ENCODE results near the gene ARHGAP23.

The ARHGAP23 gene

GRCh38 chr17:38428112-38428642 lies at the start of gene ARHGAP23:
Gene ARHGAP23, plus strand, starts transcription at chr17:38428464. Its CDS starts 22 bp downstream, at chr17:38428486.
- in situ Hi-C loops (cut with MboI; ENCODE audit: low sequenced_read_pairs): loop anchor here (10.0 kb wide), 1 partner anchor 237 kb away; no protein-coding TSS in a partner anchor

GRCh38 chr17:38379448-38379847 lies 48.8 kb upstream of the ARHGAP23 start:
- in situ Hi-C loops (cut with MboI; ENCODE audit: low sequenced_read_pairs): no loop called here

GRCh38 chr17:38395090-38395489 lies 33.2 kb upstream of the ARHGAP23 start:
- in situ Hi-C loops (cut with MboI; ENCODE audit: low sequenced_read_pairs): no loop called here

GRCh38 chr17:38397227-38397626 lies 31.0 kb upstream of the ARHGAP23 start:
- in situ Hi-C loops (cut with MboI; ENCODE audit: low sequenced_read_pairs): no loop called here

GRCh38 chr17:38400286-38400685 lies 28.0 kb upstream of the ARHGAP23 start:
- in situ Hi-C loops (cut with MboI; ENCODE audit: low sequenced_read_pairs): no loop called here

- in situ Hi-C loops (cut with MboI; ENCODE audit: low sequenced_read_pairs): no loop called here
Measured at GRCh38 chr17:38401459-38401858, 26.8 kb upstream of the ARHGAP23 start.

GRCh38 chr17:38402897-38403296 lies 25.4 kb upstream of the ARHGAP23 start:
- in situ Hi-C loops (cut with MboI; ENCODE audit: low sequenced_read_pairs): no loop called here

GRCh38 chr17:38403491-38403890 lies 24.8 kb upstream of the ARHGAP23 start:
- in situ Hi-C loops (cut with MboI; ENCODE audit: low sequenced_read_pairs): no loop called here

GRCh38 chr17:38404174-38404943 lies 23.9 kb upstream of the ARHGAP23 start:
- in situ Hi-C loops (cut with MboI; ENCODE audit: low sequenced_read_pairs): no loop called here

GRCh38 chr17:38405654-38406053 lies 22.6 kb upstream of the ARHGAP23 start:
- in situ Hi-C loops (cut with MboI; ENCODE audit: low sequenced_read_pairs): no loop called here

GRCh38 chr17:38410201-38410600 lies 18.1 kb upstream of the ARHGAP23 start:
- in situ Hi-C loops (cut with MboI; ENCODE audit: low sequenced_read_pairs): loop anchor here (5.0 kb wide), 1 partner anchor 63 kb away; no protein-coding TSS in a partner anchor

- in situ Hi-C loops (cut with MboI; ENCODE audit: low sequenced_read_pairs): no loop called here
Measured at GRCh38 chr17:38415250-38416194, 12.7 kb upstream of the ARHGAP23 start.

GRCh38 chr17:38416840-38417209 lies 11.4 kb upstream of the ARHGAP23 start:
- in situ Hi-C loops (cut with MboI; ENCODE audit: low sequenced_read_pairs): no loop called here

- in situ Hi-C loops (cut with MboI; ENCODE audit: low sequenced_read_pairs): no loop called here
Measured at GRCh38 chr17:38417210-38417951, 10.9 kb upstream of the ARHGAP23 start.

GRCh38 chr17:38418062-38418692 lies 10.1 kb upstream of the ARHGAP23 start:
- in situ Hi-C loops (cut with MboI; ENCODE audit: low sequenced_read_pairs): no loop called here

- in situ Hi-C loops (cut with MboI; ENCODE audit: low sequenced_read_pairs): no loop called here
Measured at GRCh38 chr17:38418693-38419507, 9.4 kb upstream of the ARHGAP23 start.

GRCh38 chr17:38419508-38419981 lies 8.7 kb upstream of the ARHGAP23 start:
- in situ Hi-C loops (cut with MboI; ENCODE audit: low sequenced_read_pairs): no loop called here

- in situ Hi-C loops (cut with MboI; ENCODE audit: low sequenced_read_pairs): loop anchor here (10.0 kb wide), 1 partner anchor 244 kb away; no protein-coding TSS in a partner anchor
Measured at GRCh38 chr17:38420518-38420917, 7.7 kb upstream of the ARHGAP23 start.
